Upper lobe of left lung (tissue), 4 donors: Measurements from ENCODE around the gene VWA5B1.

ENCODE experiments used
- EP300 ChIP-seq, 4 donors: sonication (generic); formaldehyde crosslinking; IDR thresholded peaks; one replicate each; pipeline ENCODE4 v1.5.1; 2017; ENCODE audit warnings: antibody characterized with exemption in 4 of 4, control low read depth in 2 of 4
- POLR2AphosphoS5 ChIP-seq, 2 donors: sonication (generic); formaldehyde crosslinking; IDR thresholded peaks; one replicate each; pipeline ENCODE4 v1.5.1; 2017; ENCODE audit warnings: antibody characterized with exemption in 2 of 2
- TF ChIP-seq, protein P1 (sequence below), 6 experiments: fragments of 450-650 bp in 4 of 6; fragments of 200-600 bp in 2 of 6; sonication (generic) in 2 of 6; IDR thresholded peaks; one replicate each; pipeline ENCODE4 v1.5.1; 2016 to 2019; ENCODE audit warnings: antibody characterized with exemption in 6 of 6

DNA sequence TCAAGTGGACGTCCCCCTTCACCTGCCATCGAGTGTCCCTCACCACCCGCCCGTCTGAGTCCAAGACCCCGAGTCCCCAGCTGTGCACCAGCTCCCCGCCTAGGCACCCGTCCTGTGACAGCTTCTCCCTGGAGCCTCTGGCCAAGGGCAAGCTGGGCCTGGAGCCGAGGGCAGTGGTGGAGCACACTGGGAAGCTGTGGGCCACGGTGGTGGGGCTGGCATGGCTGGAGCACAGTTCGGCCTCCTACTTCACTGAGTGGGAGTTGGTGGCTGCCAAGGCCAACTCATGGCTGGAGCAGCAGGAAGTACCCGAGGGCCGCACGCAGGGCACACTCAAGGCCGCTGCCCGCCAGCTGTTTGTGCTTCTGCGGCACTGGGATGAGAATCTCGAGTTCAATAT lies 63.2 kb downstream of the VWA5B1 start:
- TF ChIP-seq, protein P1, sequence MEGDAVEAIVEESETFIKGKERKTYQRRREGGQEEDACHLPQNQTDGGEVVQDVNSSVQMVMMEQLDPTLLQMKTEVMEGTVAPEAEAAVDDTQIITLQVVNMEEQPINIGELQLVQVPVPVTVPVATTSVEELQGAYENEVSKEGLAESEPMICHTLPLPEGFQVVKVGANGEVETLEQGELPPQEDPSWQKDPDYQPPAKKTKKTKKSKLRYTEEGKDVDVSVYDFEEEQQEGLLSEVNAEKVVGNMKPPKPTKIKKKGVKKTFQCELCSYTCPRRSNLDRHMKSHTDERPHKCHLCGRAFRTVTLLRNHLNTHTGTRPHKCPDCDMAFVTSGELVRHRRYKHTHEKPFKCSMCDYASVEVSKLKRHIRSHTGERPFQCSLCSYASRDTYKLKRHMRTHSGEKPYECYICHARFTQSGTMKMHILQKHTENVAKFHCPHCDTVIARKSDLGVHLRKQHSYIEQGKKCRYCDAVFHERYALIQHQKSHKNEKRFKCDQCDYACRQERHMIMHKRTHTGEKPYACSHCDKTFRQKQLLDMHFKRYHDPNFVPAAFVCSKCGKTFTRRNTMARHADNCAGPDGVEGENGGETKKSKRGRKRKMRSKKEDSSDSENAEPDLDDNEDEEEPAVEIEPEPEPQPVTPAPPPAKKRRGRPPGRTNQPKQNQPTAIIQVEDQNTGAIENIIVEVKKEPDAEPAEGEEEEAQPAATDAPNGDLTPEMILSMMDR (IDR thresholded peaks at IDR 0.05) = no peak
- TF ChIP-seq POLR2AphosphoS5 (IDR thresholded peaks at IDR 0.05) = no peak
- no peak for TF ChIP-seq EP300 (IDR thresholded peaks at IDR 0.05)
